ENCODE data around the gene COL5A1.

- no peak for TF ChIP-seq ZNF274 (IDR thresholded peaks at IDR 0.05; ENCODE audit: low read depth, low read length)
- no peak for TF ChIP-seq SUZ12 (IDR thresholded peaks at IDR 0.05; ENCODE audit: extremely low read depth, insufficient read depth, insufficient read length)
- TF ChIP-seq YY1 (IDR thresholded peaks at IDR 0.05; ENCODE audit: insufficient read depth, insufficient read length): no peak
These were observed 209.0 kb downstream of the COL5A1 start for GRCh38 chr9:134850611-134851010.
